Measurements from ENCODE around the gene EML2.
A peak's percentile ranks its signal among the peaks of the same experiment; 100 is the strongest.
"Not testable (repeated sequence)": the region's sequence is repeated elsewhere in the genome, so short reads cannot be mapped to it uniquely, and the experiment has no call there.

Gene EML2, protein sequence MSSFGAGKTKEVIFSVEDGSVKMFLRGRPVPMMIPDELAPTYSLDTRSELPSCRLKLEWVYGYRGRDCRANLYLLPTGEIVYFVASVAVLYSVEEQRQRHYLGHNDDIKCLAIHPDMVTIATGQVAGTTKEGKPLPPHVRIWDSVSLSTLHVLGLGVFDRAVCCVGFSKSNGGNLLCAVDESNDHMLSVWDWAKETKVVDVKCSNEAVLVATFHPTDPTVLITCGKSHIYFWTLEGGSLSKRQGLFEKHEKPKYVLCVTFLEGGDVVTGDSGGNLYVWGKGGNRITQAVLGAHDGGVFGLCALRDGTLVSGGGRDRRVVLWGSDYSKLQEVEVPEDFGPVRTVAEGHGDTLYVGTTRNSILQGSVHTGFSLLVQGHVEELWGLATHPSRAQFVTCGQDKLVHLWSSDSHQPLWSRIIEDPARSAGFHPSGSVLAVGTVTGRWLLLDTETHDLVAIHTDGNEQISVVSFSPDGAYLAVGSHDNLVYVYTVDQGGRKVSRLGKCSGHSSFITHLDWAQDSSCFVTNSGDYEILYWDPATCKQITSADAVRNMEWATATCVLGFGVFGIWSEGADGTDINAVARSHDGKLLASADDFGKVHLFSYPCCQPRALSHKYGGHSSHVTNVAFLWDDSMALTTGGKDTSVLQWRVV

DNA sequence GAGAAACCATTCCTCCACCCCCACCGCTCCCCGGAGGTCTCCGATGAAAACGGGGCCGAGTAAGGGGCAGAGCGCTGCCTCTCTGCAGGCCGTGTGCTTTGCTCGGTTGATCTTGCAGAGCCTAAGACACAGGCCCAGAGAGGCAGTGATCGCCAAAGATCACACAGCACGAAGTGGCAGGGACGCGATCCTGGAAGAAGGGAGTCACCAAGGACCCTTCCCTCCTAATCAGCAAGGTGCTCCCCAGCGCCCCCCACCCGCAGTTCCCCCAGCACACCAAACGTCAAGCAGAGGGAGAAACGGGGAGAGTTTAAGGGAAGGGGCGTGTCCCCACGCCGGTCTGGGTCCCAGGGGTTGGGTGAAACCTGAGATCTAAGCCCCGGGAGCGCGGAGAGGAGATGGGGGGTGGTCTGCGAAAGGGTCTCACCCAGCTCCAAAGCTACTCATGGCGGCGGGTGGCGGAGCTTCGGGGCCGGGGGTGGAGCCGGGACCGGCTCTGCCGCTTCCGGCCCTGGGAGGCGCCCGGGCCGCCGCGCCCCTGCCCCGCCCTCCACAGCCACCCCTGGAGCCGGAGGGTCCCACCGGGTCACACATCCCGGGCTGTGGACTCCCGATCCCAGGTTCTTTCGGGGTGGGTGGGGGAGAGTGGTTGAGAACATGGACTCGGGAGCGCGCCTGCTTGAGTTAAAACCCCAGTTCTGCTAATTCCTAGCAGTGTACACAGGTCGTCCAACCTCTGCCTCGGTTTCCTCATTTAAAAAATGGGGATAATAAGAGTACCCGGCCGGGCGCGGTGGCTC, at the start of gene EML2:
EML2 (minus strand) TSS at position 468 of the 800 bp plus-strand sequence; CDS start at position 447, 21 bp downstream.
- peak; percentile 60 for DNase-seq

DNA sequence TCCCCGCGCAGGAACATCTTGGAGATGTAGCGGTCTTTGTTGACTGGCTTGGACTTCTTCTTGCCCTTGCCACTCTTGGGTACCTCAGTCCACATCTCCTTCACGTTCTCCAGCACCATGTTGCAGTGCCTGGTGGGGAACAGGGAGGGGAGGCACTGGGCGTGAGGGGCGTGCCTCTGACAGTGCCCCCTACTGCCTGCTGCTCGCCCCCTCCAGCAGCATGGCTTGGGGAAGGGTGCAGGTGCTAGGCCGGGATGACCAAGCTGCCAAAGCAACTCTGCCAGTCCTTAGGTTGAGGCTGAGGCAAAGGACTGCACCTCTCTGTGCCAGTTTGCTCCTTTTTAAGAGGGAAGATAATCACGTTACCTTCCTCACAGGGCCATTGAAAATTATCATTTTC, 48.4 kb upstream of the EML2 start:
- DNase-seq: no peak

DNA sequence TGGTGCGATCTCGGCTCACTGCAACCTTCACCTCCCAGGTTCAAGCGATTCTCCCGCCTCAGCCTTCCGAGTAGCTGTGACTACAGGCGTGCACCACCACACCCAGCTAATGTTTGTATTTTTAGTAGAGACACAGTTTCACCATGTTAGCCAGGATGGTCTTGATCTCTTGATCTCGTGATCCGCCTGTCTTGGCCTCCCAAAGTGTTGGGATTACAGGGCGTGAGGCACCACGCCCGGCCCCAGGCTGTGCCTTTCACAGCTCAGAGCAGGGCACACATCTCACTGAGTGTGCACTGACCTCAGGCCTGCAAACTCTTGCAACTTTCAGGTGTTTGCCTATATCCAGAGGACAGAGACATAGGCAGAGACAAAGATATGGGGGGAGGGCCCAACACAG, 45.8 kb upstream of the EML2 start:
- DNase-seq: not testable (repeated sequence)

DNA sequence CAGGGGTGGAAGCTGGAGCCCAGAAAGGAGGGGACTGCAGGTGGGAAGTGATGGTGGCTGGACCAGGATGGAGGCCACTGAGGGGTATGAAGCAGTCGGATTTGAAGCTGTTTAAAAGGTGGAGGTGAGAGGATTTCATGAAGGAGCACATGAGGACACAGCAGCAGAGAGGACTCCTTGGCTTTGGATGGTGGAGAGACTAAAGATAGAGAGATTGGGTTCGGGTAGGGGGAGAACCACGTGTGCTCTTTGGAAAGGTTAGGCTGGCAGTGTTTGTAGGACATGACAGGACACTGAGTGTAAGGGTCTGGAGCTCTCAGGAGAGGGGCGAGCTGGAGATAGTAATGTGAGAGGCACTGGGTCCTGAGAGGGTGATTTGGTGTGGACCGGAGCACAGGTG, 43.7 kb upstream of the EML2 start:
- DNase-seq: no peak

DNA sequence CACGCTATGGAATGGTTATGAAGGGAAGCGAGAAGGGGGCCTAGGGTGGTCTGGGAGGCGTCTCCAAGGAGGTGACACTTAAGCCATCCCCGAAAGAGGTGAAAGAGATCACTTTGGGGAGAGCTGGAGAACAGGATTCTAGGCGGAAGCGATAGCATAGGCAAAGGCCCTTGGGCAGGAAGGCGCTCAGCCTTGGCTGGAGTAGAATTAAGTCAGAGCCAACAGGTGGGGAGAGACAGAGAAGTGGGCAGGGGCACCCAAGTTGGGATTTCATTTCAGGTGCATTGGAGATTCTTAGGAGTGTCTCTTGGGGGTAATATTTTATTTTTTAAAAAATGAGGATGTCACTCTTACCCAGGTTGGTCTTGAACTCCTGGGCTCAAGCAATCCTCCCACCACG, 42.9 kb upstream of the EML2 start:
- no peak for DNase-seq

DNA sequence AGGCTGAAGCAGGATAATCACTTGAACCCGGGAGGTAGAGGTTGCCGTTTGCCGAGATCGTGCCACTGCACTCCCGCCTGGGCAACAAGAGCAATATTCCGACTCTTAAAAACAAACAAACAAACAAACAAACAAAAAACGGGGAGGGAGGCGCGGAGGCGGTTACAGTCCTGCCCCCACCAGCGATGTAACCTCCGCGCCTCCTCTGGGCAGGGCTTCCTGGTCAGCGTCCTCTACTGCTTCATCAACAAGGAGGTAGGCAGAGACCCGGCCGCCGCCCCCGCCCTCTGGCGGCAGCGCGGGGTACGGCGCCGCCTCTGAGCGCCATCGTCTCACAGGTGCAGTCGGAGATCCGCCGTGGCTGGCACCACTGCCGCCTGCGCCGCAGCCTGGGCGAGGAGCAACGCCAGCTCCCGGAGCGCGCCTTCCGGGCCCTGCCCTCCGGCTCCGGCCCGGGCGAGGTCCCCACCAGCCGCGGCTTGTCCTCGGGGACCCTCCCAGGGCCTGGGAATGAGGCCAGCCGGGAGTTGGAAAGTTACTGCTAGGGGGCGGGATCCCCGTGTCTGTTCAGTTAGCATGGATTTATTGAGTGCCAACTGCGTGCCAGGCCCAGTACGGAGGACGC, 42.3 kb upstream of the EML2 start:
- DNase-seq: peak; percentile 80

DNA sequence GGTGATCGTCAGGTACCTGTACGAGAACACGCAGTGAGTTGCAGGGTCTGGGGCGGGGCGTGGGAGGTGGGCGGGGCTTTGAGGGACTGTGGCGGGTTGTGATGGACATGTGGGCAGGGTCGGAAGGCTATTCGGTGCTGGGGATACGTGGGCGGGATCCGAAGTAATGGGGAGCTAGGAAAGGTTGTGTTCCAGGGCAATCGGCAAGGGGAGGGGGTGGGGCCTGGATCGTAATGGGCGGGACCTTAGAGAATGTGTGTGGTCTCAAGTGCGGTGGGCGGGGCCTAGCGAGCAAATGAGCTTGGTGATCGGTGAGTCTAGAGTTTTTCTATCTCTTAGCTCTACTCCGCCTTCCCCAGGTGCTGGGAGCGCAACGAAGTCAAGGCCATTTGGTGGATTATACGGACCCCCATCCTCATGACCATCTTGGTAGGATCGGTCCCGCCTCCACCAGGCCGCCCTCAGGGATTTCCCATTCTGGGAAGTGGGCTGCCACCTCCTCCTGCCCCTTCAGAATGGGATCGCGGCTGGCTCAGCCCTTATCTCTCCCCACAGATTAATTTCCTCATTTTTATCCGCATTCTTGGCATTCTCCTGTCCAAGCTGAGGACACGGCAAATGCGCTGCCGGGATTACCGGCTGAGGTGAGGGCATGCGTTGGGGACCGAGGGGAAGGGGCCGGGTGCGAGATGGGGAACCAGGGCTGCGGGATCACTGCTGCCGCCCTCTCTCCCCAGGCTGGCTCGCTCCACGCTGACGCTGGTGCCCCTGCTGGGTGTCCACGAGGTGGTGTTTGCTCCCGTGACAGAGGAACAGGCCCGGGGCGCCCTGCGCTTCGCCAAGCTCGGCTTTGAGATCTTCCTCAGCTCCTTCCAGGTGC, 38.4 kb upstream of the EML2 start:
- DNase-seq: peak; percentile 82

DNA sequence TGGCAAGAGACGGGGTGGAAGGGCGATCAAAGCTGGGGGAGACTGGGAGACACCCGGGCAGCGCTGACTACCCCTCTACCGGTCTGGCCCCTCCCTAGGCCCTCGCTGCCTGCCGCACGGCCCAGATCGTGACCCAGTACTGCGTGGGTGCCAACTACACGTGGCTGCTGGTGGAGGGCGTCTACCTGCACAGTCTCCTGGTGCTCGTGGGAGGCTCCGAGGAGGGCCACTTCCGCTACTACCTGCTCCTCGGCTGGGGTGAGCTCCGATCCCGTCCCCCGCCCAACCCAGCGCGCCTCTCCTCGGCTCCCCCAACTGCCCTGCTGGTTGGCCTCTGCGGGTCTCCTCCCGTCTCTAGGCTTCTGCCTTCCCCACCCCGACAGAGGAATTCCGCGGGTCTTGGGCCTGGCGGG, 37.7 kb upstream of the EML2 start:
- peak; percentile 58 for DNase-seq

DNA sequence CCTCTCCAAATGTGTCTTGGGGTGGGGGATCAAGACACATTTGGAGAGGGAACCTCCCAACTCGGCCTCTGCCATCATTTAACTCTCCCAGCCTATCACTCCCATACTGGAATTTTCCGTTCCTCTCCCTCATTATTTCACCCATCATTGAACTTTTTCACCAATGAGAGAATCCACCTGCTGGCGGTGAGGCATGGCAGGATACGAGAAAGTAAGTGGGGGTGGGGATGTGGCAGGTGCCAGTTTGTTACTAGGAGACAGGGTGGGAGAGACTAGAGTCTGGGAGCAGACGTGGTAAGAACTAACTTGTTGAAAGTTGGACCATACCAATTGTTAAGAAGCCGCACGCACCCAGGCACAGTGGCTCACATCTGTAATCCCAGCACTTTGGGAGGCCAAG, 35.7 kb upstream of the EML2 start:
- DNase-seq: no peak

DNA sequence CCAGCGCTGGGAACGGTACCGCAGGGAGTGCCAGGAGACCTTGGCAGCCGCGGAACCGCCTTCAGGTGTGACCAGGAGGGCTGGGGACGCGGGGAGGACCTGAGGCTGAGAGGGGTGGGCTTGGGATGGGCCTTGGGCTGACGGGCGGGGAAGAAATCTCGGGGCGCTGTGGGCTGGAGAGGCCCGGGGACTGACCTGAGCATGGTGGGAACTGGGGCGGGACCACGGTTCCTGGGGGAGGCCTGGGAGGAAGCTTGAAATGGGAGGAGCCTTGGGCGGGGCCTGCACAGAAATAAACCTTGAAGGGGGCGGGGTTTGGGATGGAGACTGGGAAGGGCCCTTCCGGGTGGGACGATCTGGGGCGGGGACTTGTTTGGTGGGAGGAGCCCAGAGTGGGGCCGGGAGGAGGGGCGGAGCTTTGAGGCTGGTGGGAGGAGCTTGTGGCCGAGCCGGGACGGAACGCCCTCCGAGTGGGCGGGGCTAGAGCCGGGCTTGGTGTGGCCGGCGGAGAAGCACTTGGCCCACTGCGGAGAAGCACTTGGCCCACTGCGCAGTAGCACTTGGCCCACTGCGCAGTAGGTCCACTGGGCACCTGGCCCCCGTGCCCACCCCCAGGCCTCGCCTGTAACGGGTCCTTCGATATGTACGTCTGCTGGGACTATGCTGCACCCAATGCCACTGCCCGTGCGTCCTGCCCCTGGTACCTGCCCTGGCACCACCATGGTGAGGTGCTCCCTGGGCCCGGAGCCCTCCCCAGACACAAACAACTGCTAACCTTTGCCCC, 31.7 kb upstream of the EML2 start:
- peak; percentile 40 for DNase-seq

DNA sequence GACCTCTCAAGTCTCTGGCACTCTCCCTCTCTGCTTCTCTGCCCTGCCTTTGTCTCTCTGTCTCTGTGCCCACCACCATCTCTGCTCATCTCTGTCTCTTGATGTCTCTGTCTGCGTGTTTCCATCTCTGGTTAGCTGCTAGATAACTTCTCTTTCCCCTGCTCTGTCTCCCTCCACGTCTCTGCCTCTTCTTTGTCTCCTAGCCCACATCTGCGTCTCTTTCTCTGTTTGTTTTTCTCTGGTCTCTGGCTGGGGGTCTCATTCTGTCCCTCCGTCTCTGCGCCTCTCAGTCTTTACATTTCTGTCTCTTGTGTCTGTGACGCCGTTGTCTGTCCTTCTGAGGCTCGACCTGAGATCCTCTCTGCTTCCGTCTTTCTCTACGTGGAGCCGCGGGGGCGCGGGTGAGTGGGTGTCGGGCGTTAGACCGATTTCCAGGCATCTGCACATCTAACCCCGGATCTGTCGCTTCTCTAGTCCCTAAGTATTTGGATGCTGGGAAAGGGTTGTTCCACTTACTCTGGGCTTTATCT, 29.2 kb upstream of the EML2 start:
- peak; percentile 42 for DNase-seq

DNA sequence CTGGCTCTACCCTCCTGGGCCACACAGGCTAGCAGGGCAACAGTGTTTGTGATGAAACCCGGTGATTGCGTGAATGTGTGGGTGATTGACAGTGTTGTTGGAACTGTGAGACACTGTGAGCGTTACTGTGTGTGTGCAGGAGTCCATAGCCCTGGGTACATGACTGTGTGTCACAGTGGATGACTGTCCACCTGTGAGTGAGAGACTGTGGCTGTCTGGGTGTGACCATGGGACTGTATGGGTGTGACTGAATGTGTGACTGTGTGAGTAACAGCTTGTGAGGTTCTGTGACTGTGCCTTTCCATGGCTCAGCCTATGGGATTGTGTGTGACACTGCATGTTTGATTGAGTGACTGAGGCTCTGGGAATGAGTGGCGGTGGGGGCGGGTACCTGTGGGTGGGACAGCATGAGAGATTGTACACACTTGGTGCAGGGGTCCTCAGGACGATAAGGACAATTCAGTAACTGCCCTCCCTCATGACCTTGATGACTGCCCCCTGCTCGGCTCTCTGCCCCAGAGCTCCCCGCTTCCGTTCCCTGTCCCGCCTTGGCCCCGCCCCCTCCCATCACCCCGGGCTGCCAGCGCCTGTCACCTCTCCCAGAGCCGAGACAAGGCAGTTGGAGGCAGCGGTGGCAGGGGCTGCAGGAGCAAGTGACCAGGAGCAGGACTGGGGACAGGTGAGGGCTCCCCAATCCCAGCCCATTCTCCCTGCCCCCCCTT, 28.6 kb upstream of the EML2 start, which contains the start of gene GIPR:
GIPR (plus strand) TSS at position 602 of the 722 bp plus-strand sequence. CDS start 1,300 bp downstream, outside the sequence.
- DNase-seq: peak; percentile 56

DNA sequence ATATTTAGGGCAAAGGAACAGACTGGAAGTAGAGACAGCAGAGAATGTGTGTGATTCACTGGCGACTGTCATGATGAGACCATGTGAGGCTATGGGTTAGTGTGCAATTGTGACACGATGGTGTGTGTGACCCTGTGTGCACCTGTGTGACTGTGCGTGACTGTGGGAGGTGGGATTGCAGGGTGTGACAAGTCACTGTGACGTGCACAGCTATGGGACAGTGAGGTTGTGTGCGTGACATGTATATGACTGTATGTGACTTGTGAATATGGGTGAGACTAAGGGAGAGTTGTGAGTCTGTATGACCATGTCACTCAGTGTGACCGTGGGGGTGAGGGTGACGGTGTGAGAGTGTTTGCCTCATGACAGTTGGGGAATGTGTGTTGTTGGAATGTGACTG, 25.4 kb upstream of the EML2 start:
- DNase-seq: no peak

DNA sequence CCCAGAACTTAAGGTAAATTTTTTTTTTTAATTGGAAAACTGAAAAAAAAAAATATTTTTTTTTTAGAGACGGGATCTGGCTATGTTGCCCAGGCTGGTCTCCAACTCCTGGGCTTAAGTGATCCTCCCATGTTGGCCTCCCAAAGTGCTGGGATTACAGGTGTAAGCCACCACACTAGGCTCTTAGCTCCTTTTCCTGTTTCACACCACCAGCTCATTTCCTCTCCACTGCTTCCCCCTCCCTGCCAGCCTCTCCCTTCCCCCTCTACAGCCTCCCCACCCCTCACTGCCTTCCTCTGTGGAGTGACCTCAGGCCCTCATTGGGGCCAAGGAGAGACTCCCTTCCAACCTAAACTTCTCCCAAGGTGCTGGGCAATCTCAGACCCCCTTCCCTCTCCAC, 24.6 kb upstream of the EML2 start:
- DNase-seq: no peak

DNA sequence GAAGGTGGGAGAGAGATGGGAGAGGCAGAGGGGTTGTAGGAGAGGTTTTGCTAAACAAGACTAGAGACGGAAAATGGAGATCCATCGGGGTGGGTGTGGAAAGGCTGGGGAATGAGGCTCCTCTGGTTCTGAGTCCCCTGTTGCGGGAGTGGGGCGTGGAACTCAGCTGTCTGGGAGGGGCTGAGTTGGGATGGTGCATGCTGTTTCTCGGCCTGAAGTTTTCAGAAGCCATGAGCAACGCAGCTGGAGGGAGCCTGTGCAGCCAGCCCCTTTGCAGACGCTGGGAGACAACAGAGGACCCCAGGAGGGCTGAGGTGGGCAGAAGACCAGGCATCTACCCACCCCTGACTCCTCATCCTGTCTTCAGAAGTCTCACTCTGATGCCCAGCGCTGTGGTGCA, 21.4 kb upstream of the EML2 start:
- no peak for DNase-seq

DNA sequence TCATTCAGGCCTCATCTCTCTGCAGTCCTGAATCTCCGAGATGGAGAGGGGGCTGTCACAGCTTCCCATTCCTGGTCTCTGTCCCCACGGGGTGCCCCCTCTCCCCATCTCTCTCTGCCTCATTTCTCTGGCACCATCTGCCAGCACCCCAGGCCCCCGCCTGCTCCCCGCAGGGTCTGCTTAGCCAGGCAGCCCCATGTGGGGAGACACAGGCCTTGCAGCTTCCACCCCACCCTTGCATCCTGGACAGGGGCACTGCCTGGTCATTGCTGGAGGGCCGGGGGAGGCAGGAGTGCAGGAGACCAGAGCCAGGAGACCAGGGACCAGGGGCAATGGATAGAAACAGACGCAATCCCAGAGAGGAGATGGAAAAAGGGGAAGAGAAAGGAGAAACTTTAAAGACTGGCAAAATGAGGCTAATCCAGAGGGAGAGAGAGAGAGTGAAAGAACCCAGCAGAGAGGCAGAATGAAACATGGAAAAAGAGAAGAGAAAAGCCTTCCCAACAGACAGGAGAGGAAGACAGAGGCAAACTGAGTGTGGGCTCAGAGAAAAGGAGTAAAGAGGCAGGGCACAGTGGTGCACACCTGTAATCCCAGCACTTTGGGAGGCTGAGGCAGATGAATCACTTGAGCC, 20.0 kb upstream of the EML2 start:
- no peak for DNase-seq

DNA sequence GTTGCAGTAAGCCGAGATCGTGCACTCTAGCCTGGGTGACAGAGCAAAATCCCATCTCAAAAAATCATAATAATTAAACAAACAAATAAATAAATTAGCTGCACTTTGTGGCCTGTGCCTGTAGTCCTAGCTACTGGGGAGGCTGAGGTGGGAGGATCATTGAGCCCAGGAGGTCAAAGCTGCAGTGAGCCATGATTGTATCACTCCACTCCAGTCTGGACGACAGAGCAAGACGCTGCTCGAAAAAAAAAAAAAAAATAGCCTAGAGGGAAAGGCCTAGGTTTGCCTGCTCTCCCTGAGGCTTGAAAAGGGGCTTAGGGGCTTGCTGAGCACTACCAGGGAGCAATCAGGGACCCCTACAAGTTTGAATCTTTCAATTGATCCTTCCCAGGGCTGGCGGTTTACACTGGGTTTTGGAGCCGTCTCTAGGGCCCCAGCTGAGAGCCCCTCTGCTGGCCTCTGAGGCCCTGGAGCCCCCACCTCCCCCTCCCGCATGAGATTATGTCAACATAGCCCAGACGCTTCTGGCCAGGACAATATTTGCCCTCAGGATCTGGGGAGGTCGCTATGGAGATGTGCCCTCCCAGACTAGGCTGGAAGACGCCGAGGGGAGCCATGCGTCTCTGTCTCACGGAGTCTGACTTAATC, 18.4 kb upstream of the EML2 start:
- DNase-seq: no peak

DNA sequence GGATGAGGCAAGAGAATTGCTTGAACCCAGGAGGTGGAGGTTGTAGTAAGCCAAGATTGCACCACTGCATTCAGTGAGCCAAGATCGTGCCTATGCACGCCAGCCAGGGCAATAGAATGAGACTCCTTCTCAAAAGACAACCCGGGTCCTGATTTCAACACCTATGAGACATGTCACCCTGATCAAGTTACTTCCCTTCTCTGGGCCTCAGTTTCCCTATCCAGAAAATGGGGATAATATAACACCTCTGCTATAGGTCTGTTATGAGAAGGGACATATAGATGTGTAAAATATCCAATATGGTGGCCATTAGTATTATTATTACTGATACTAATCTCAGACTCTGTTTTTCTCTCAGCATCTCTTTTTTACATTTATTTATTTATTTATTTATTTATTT, 15.9 kb upstream of the EML2 start:
- DNase-seq: no peak

DNA sequence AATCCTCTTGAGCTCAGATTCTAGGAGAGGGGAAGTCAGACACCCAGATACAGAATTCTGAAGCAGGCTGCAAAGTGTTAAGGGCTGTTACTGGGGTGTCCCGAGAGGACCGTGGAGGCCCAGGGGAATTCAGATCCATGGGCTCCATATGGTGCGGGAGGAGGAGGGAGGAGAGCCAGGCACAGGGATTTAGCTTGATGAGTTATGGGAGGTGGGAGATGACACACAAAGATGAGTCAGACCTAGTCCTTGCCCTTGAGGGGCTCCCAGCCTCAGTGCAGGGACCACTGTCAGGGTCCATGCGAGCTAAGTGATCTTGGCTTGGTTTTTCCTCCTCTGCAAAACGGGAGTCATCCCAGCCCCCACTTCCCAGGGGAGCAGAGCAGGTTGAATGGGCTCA, 14.4 kb upstream of the EML2 start:
- no peak for DNase-seq

Data from stimulated activated CD4-positive, alpha-beta T cell treated with anti-CD3 and anti-CD28 coated beads, Interleukin-12 subunit alpha, Interleukin-12 subunit beta, amount 100 ng/mL, for 4 hours (primary cell).